Keratinocyte (primary cell): ENCODE results near the gene CLCN1. TPM values are rescaled to one million over a fixed set of nuclear protein-coding genes. Genes with fewer than 3 reads are reported as not detected.

Source experiments
- DNase-seq: peaks from one replicate; pipeline ENCODE4 v3.0.0-alpha.2; 2011; ENCODE audit warnings: low read depth, missing footprints, low spot score
- FAIRE-seq: peaks from 2 replicates; lab custom pipeline; 2011; peaks lifted over from hg19 to GRCh38; lab: Jason Lieb, UNC
- H2AFZ ChIP-seq: 2 replicates; pipeline ENCODE4 v1.6.0; 2012; ENCODE audit warnings: low read length, control low read depth, inconsistent platforms; ENCODE audit not compliant: control insufficient read depth
- H3K27ac ChIP-seq: 2 replicates; pipeline ENCODE4 v1.5.1; 2011; ENCODE audit warnings: low read length; ENCODE audit not compliant: control insufficient read depth, insufficient read depth
- H3K27me3 ChIP-seq: 3 replicates; pipeline ENCODE4 v1.6.0; 2011; ENCODE audit warnings: low read length; ENCODE audit not compliant: control insufficient read depth, insufficient read depth; ENCODE audit errors: extremely low read depth
- H3K36me3 ChIP-seq, 2 experiments: 2 replicates in 1 of 2; 3 replicates in 1 of 2; pipeline ENCODE4 v1.5.1; 2011; ENCODE audit warnings: low read length in 2 of 2, mild to moderate bottlenecking in 1 of 2; ENCODE audit not compliant: control insufficient read depth in 2 of 2, insufficient read depth in 2 of 2; ENCODE audit errors: extremely low read depth in 1 of 2
- H3K4me1 ChIP-seq: 3 replicates; pipeline ENCODE4 v1.5.1; 2011; ENCODE audit warnings: low read length; ENCODE audit not compliant: control insufficient read depth, insufficient read depth; ENCODE audit errors: extremely low read depth
- H3K4me2 ChIP-seq: 3 replicates; pipeline ENCODE4 v1.6.0; 2011; ENCODE audit warnings: low read depth, low read length; ENCODE audit not compliant: control insufficient read depth, insufficient read depth; ENCODE audit errors: extremely low read depth
- H3K4me3 ChIP-seq, 3 experiments: fragments of 200-600 bp in 1 of 3; sonication (generic) in 1 of 3; 2 replicates in 2 of 3; 3 replicates in 1 of 3; pipeline ENCODE4 v1.5.1; 2011 to 2016; ENCODE audit warnings: low read length in 3 of 3, mild to moderate bottlenecking in 3 of 3, control low read depth in 2 of 3, inconsistent platforms in 1 of 3, low read depth in 1 of 3, mixed read lengths in 1 of 3, mixed run types in 1 of 3, moderate library complexity in 1 of 3; ENCODE audit not compliant: control insufficient read depth in 2 of 3, insufficient read depth in 2 of 3; ENCODE audit errors: extremely low read depth in 1 of 3
- H3K79me2 ChIP-seq: 2 replicates; pipeline ENCODE4 v1.6.0; 2012; ENCODE audit warnings: low read length; ENCODE audit not compliant: control insufficient read depth, insufficient read depth
- H3K9ac ChIP-seq: 3 replicates; pipeline ENCODE4 v1.6.0; 2011; ENCODE audit warnings: low read length; ENCODE audit not compliant: control insufficient read depth, insufficient read depth; ENCODE audit errors: extremely low read depth
- H3K9me1 ChIP-seq: 3 replicates; pipeline ENCODE4 v1.6.0; 2011; ENCODE audit warnings: low read length; ENCODE audit not compliant: control insufficient read depth, insufficient read depth; ENCODE audit errors: extremely low read depth
- H3K9me3 ChIP-seq: 2 replicates; pipeline ENCODE4 v1.5.1; 2012; ENCODE audit warnings: low read depth, low read length; ENCODE audit not compliant: control insufficient read depth
- H4K20me1 ChIP-seq: 3 replicates; pipeline ENCODE4 v1.6.0; 2011; ENCODE audit warnings: low read length; ENCODE audit not compliant: control insufficient read depth, insufficient read depth; ENCODE audit errors: extremely low read depth
- EZH2 ChIP-seq: IDR thresholded peaks from one replicate; pipeline ENCODE4 v1.6.1; 2012; ENCODE audit warnings: inconsistent platforms, mild to moderate bottlenecking, low read length, moderate library complexity
- dilution Hi-C: fragments of 300-500 bp; cut with MboI; formaldehyde crosslinking; loops from one replicate; pipeline ENCODE4 v1.7.0; 2020; ENCODE audit warnings: low sequenced_read_pairs; ENCODE audit not compliant: extremely low pct_ligation_motif_present
- polyA plus RNA-seq, 5 experiments: library from polyadenylated mRNA; depleted of rRNA in 3 of 5; stranded (reverse) in 3 of 5; stranded (forward) in 1 of 5; unstranded in 1 of 5; fragments of >200 nt; gene quantifications; 1 replicate in 1 of 5; 2 replicates in 3 of 5; 3 replicates in 1 of 5; pipeline versions ENCODE4 v1.2.1 to v1.2.3, GENCODE V29; 2011 to 2012; ENCODE audit warnings: missing spikeins in 2 of 5, low read depth in 1 of 5, low replicate concordance in 1 of 5
- TF ChIP-seq, protein P1 (sequence below), 3 experiments: IDR thresholded peaks in 1 of 3; conservative IDR thresholded peaks in 1 of 3; optimal IDR thresholded peaks in 1 of 3; 2 replicates in 2 of 3; 3 replicates in 1 of 3; pipeline versions ENCODE3 to v1.5.1; 2011; ENCODE audit warnings: low read length in 3 of 3, mild to moderate bottlenecking in 3 of 3, moderate library complexity in 2 of 3, control low read depth in 1 of 3, inconsistent platforms in 1 of 3; ENCODE audit not compliant: insufficient read depth in 2 of 3; ENCODE audit errors: extremely low read depth in 1 of 3

Gene CLCN1
- polyA plus RNA-seq, 1 donor (not counting 4 experiments of a cell fraction or from before 2014, with no cell fraction given), result not detected

DNA sequence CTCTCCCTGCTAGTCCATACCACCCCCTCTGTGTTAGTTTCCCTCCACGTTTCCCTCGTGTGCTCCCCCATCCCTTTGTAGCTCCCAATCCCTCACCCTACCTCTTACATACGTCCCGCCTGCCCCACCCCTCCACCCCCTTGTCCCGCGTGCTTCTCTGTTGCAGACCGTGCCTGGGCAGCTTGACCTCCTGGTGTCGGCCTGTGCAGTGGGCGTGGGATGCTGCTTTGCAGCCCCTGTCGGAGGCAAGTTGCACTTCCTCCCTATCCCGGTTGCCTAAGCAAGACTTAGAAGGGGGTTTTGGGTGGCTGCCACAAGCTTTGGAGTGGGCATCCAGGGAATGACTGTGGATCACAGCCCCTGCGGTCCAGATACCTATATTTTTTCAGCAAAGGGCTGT, 7.7 kb downstream of the CLCN1 start:
- Histone ChIP-seq H3K4me1 (peaks cover 8% of the 10 kb centered on the region), H3K27ac (no peak overlapping the region), H3K9me3 (no peaks in the 10 kb centered on the region), H2AFZ (no peak overlapping the region), H3K79me2 (no peaks in the 10 kb centered on the region), H3K36me3 (no peaks in the 10 kb centered on the region), H4K20me1 (no peaks in the 10 kb centered on the region), H3K9me1 (no peaks in the 10 kb centered on the region), H3K4me3 (no peak overlapping the region), H3K9ac (no peak overlapping the region), H3K27me3 (no peaks in the 10 kb centered on the region), H3K4me2 (no peak overlapping the region)
- dilution Hi-C loops, result no loop called here
- no peak for TF ChIP-seq EZH2
- TF ChIP-seq, protein P1, sequence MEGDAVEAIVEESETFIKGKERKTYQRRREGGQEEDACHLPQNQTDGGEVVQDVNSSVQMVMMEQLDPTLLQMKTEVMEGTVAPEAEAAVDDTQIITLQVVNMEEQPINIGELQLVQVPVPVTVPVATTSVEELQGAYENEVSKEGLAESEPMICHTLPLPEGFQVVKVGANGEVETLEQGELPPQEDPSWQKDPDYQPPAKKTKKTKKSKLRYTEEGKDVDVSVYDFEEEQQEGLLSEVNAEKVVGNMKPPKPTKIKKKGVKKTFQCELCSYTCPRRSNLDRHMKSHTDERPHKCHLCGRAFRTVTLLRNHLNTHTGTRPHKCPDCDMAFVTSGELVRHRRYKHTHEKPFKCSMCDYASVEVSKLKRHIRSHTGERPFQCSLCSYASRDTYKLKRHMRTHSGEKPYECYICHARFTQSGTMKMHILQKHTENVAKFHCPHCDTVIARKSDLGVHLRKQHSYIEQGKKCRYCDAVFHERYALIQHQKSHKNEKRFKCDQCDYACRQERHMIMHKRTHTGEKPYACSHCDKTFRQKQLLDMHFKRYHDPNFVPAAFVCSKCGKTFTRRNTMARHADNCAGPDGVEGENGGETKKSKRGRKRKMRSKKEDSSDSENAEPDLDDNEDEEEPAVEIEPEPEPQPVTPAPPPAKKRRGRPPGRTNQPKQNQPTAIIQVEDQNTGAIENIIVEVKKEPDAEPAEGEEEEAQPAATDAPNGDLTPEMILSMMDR (optimal IDR thresholded peaks at IDR 0.05 in 1 of 3, IDR thresholded peaks at IDR 0.05 in 1 of 3, conservative IDR thresholded peaks at IDR 0.05 in 1 of 3; ENCODE audit: extremely low read depth in 1 of 3, insufficient read depth in 2 of 3, low read length in 3 of 3), result no peak
- no peak for FAIRE-seq
- DNase-seq, result no peak

DNA sequence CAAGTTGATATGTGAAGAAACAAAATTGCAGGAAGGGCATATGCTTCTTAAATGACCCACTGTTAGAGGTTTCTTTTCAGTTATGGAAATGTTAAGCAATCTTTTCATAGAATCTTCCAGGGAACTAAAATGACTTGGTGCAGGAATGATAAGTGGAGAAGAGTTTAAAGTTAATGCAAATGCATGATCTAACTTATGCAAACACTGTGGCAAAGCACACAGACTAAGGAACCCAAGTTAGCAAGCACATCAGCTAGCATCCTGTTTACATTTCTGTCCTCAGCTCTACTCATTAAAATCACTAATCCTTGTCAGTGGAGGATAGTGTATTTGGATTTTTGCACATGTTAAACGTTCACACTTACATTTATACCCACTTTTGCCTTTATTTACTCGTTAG, 9.3 kb downstream of the CLCN1 start:
- Histone ChIP-seq H3K79me2 (no peaks in the 10 kb centered on the region), H3K36me3 (no peaks in the 10 kb centered on the region), H3K4me3 (no peak overlapping the region), H3K4me2 (no peak overlapping the region), H3K9me3 (no peaks in the 10 kb centered on the region), H4K20me1 (no peaks in the 10 kb centered on the region), H3K9me1 (no peaks in the 10 kb centered on the region), H3K27me3 (no peaks in the 10 kb centered on the region), H3K27ac (no peak overlapping the region), H2AFZ (no peak overlapping the region), H3K4me1 (no peaks in the 10 kb centered on the region), H3K9ac (no peak overlapping the region)
- TF ChIP-seq, protein P1 (optimal IDR thresholded peaks at IDR 0.05 in 1 of 3, IDR thresholded peaks at IDR 0.05 in 1 of 3, conservative IDR thresholded peaks at IDR 0.05 in 1 of 3; ENCODE audit: extremely low read depth in 1 of 3, insufficient read depth in 2 of 3, low read length in 3 of 3), result no peak
- TF ChIP-seq EZH2, result no peak
- no peak for FAIRE-seq
- dilution Hi-C loops, result no loop called here
- no peak for DNase-seq
